ENCODE results near the gene CHCHD10.

- TF ChIP-seq CTCF (conservative IDR thresholded peaks at IDR 0.05; ENCODE audit: low read depth, low read length), result no peak
- TF ChIP-seq EZH2 (IDR thresholded peaks at IDR 0.05; ENCODE audit: borderline replicate concordance, low read depth, low read length, poor library complexity, severe bottlenecking), result no peak
These were observed 8.1 kb upstream of the CHCHD10 start for GRCh38 chr22:23775779-23776375.
